Testis (tissue), 3 donors: ENCODE data around the gene DCAF5. TPM values are rescaled to one million over a fixed set of nuclear protein-coding genes. Genes with fewer than 3 reads are reported as not detected.

Source experiments
- DNase-seq: peaks from one replicate; pipeline ENCODE4 v3.0.0-alpha.2; 2019
- H3K27ac ChIP-seq, 2 donors: fragments of 200-600 bp; sonication (generic); one replicate each; pipeline ENCODE4 v1.5.1; 2019
- H3K27me3 ChIP-seq: fragments of 200-600 bp; sonication (generic); one replicate; pipeline ENCODE4 v1.5.1; 2019
- H3K36me3 ChIP-seq: fragments of 200-600 bp; sonication (generic); one replicate; pipeline ENCODE4 v1.5.1; 2017; ENCODE audit warnings: low read depth; ENCODE audit errors: missing control alignments
- H3K4me1 ChIP-seq: fragments of 200-600 bp; sonication (generic); one replicate; pipeline ENCODE4 v1.5.1; 2019
- H3K4me3 ChIP-seq, 2 donors: fragments of 200-600 bp; sonication (generic); one replicate each; pipeline ENCODE4 v1.5.1; 2017 to 2019
- H3K9me3 ChIP-seq: fragments of 200-600 bp; sonication (generic); one replicate; pipeline ENCODE4 v1.5.1; 2017
- CTCF ChIP-seq, 3 experiments: fragments of 450-650 bp in 2 of 3; fragments of 200-600 bp in 1 of 3; sonication (generic) in 1 of 3; IDR thresholded peaks; one replicate each; pipeline ENCODE4 v1.5.1; 2016 to 2019; ENCODE audit warnings: antibody characterized with exemption in 3 of 3, mild to moderate bottlenecking in 2 of 3, moderate library complexity in 1 of 3
- POLR2A ChIP-seq: fragments of 450-650 bp; IDR thresholded peaks from one replicate; pipeline ENCODE4 v1.6.1; 2017; ENCODE audit warnings: antibody characterized with exemption, mild to moderate bottlenecking, moderate library complexity
- WGBS, 2 donors: methylation state at CpG; one replicate each; pipeline ENCODE4 v1.1.5; 2018; 5-methylcytosine and 5-hydroxymethylcytosine counted together
- intact Hi-C: fragments of 100-400 bp; cut with DNase I; formaldehyde crosslinking; loops from one replicate; pipeline ENCODE4 v1.15.1; 2023; ENCODE audit warnings: low total_unique reads
- polyA plus RNA-seq: library from polyadenylated mRNA; stranded (reverse); fragments of 350-450 nt; fragmentation: Illumina TruSeq; extraction: RNeasy Lipid Tissue Mini Kit (QIAGEN cat#74804); gene quantifications from one replicate; pipeline ENCODE4 v1.2.3, GENCODE V29; 2014; ENCODE audit warnings: low read depth, low replicate concordance; ENCODE audit not compliant: insufficient read depth
- total RNA-seq, 2 donors: library from RNA; depleted of rRNA; stranded (reverse); fragments of >200 nt; gene quantifications; one replicate each; pipeline ENCODE4 v1.2.3, GENCODE V29; 2016

DCAF5 gene
- total and polyA plus RNA-seq, 3 donors from 2014 or later, result 97.7 to 168 (median 129) TPM

- DNase-seq, result no peak
- WGBS, 2 donors, result 32 to 40% methylated on average over 4 of the region's 4 CpGs
- intact Hi-C loops, result no loop called here
- peak overlapping the region; percentile 47 to 81 for H3K27ac ChIP-seq
- no peak for TF ChIP-seq CTCF (IDR thresholded peaks at IDR 0.05)
- TF ChIP-seq POLR2A, result no peak
- H3K36me3 ChIP-seq, result no peaks in the 10 kb centered on the region
- no peaks in the 10 kb centered on the region for H3K27me3 ChIP-seq
- H3K4me3 ChIP-seq, result no peak overlapping the region
- no peaks in the 10 kb centered on the region for H3K9me3 ChIP-seq
- peaks cover 31% of the 10 kb centered on the region for H3K4me1 ChIP-seq
Observed at GRCh38 chr14:69052181-69052601, 100.7 kb downstream of the DCAF5 start.

- intact Hi-C loops, result no loop called here
- 37 to 43% methylated on average over 6 of the region's 6 CpGs for whole genome bisulfite sequencing, 2 donors
- Histone ChIP-seq H3K36me3 (no peaks in the 10 kb centered on the region), H3K4me3 (no peak overlapping the region), H3K27ac (peak overlapping the region; percentile 47 to 81), H3K4me1 (peaks cover 48% of the 10 kb centered on the region), H3K27me3 (no peaks in the 10 kb centered on the region), H3K9me3 (no peaks in the 10 kb centered on the region)
- no peak for DNase-seq
- no peak for TF ChIP-seq POLR2A
Observed at GRCh38 chr14:69050240-69051184, 102.4 kb downstream of the DCAF5 start.

- Histone ChIP-seq H3K4me3 (no peak overlapping the region), H3K27ac (peak overlapping the region; percentile 78 to 81), H3K9me3 (no peaks in the 10 kb centered on the region), H3K27me3 (no peaks in the 10 kb centered on the region), H3K36me3 (no peaks in the 10 kb centered on the region), H3K4me1 (peaks cover 56% of the 10 kb centered on the region)
- DNase-seq, result peak; percentile 56
- intact Hi-C loops, result no loop called here
- TF ChIP-seq POLR2A, result no peak
- TF ChIP-seq CTCF (IDR thresholded peaks at IDR 0.05), result no peak
- WGBS, 2 donors, result 17 to 24% methylated on average over 2 of the region's 2 CpGs
Observed at GRCh38 chr14:69049675-69050074, 103.2 kb downstream of the DCAF5 start.

GRCh38 chr14:69048456-69048855 is 104.5 kb downstream of the DCAF5 start:
- H3K4me3 ChIP-seq, result no peak overlapping the region
- H3K4me1 ChIP-seq, result peaks cover 68% of the 10 kb centered on the region
- H3K27me3 ChIP-seq, result no peaks in the 10 kb centered on the region
- no peaks in the 10 kb centered on the region for H3K9me3 ChIP-seq
- 82 to 89% methylated on average over 3 of the region's 3 CpGs for WGBS, 2 donors
- intact Hi-C loops, result no loop called here
- DNase-seq, result peak; percentile 29
- H3K36me3 ChIP-seq, result no peaks in the 10 kb centered on the region
- peak overlapping the region in 1 of 2 donors; percentile 81 for H3K27ac ChIP-seq
- TF ChIP-seq CTCF (IDR thresholded peaks at IDR 0.05), result no peak
- TF ChIP-seq POLR2A, result no peak

- no peaks in the 10 kb centered on the region for H3K36me3 ChIP-seq
- intact Hi-C loops, result no loop called here
- whole genome bisulfite sequencing, 2 donors, result 86 to 96% methylated on average over 1 of the region's 1 CpG
- H3K4me1 ChIP-seq, result peaks cover 77% of the 10 kb centered on the region
- H3K4me3 ChIP-seq, result no peak overlapping the region
- DNase-seq, result no peak
- H3K9me3 ChIP-seq, result no peaks in the 10 kb centered on the region
- H3K27me3 ChIP-seq, result no peaks in the 10 kb centered on the region
- TF ChIP-seq POLR2A, result no peak
- TF ChIP-seq CTCF (IDR thresholded peaks at IDR 0.05), result no peak
- H3K27ac ChIP-seq, result peak overlapping the region in 1 of 2 donors; percentile 63
Observed at GRCh38 chr14:69047255-69047654, 105.7 kb downstream of the DCAF5 start.
